Measurements from ENCODE around the gene CHRM2.

Gene CHRM2

DNA sequence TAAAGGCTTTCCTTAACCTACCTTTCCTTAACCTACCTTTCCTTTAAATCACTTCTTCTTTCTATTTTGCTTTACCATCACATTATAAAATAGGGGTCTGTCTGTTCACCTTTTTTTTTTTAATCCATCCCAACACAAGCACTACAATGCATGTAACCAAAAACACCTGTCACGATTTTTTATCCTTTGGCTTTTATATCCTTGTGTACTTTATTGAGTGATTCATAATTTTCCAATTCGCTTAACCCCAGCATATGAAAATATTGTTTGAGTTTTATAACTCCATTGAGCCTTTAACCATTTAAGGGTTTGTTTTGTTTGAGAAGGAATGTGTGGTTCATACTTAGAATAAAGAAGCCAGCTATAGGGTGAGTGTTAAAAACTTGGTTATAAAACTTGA is 132.2 kb downstream of the CHRM2 start:
- no peak overlapping the region for H3K27ac ChIP-seq (replicated peaks)

DNA sequence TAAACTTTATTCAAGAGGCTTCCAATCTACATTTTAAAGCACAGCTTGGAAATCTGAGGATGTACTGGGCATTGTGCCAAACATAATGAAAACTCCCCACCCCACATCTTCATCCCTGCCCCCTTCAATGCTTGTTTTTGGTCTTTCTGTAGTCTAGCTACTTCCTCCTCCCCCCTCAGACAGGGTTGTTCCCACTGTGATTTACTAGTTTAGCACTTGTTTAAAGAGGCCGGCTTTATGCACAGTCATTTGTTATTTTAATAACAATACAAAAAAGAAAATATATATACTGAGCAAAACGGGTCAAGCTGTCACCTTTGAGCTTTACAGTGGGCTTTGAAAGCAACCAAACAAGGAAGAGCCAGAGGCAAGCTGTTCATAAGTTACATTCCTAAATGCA is 132.6 kb downstream of the CHRM2 start:
- Histone ChIP-seq H3K4me3 (replicated peaks; ENCODE audit: insufficient read depth, low read length) (no peak overlapping the region), H3K27me3 (ENCODE audit: insufficient read depth, poor library complexity, severe bottlenecking) (no peaks in the 10 kb centered on the region), H3K27ac (replicated peaks) (no peak overlapping the region)
- DNase-seq (ENCODE audit: low read depth in 1 of 2, low spot score in 1 of 2), result no peak
- TF ChIP-seq, protein P1, sequence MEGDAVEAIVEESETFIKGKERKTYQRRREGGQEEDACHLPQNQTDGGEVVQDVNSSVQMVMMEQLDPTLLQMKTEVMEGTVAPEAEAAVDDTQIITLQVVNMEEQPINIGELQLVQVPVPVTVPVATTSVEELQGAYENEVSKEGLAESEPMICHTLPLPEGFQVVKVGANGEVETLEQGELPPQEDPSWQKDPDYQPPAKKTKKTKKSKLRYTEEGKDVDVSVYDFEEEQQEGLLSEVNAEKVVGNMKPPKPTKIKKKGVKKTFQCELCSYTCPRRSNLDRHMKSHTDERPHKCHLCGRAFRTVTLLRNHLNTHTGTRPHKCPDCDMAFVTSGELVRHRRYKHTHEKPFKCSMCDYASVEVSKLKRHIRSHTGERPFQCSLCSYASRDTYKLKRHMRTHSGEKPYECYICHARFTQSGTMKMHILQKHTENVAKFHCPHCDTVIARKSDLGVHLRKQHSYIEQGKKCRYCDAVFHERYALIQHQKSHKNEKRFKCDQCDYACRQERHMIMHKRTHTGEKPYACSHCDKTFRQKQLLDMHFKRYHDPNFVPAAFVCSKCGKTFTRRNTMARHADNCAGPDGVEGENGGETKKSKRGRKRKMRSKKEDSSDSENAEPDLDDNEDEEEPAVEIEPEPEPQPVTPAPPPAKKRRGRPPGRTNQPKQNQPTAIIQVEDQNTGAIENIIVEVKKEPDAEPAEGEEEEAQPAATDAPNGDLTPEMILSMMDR (IDR thresholded peaks at IDR 0.05; ENCODE audit: insufficient read depth, low read length), result no peak
- TF ChIP-seq, protein P2, sequence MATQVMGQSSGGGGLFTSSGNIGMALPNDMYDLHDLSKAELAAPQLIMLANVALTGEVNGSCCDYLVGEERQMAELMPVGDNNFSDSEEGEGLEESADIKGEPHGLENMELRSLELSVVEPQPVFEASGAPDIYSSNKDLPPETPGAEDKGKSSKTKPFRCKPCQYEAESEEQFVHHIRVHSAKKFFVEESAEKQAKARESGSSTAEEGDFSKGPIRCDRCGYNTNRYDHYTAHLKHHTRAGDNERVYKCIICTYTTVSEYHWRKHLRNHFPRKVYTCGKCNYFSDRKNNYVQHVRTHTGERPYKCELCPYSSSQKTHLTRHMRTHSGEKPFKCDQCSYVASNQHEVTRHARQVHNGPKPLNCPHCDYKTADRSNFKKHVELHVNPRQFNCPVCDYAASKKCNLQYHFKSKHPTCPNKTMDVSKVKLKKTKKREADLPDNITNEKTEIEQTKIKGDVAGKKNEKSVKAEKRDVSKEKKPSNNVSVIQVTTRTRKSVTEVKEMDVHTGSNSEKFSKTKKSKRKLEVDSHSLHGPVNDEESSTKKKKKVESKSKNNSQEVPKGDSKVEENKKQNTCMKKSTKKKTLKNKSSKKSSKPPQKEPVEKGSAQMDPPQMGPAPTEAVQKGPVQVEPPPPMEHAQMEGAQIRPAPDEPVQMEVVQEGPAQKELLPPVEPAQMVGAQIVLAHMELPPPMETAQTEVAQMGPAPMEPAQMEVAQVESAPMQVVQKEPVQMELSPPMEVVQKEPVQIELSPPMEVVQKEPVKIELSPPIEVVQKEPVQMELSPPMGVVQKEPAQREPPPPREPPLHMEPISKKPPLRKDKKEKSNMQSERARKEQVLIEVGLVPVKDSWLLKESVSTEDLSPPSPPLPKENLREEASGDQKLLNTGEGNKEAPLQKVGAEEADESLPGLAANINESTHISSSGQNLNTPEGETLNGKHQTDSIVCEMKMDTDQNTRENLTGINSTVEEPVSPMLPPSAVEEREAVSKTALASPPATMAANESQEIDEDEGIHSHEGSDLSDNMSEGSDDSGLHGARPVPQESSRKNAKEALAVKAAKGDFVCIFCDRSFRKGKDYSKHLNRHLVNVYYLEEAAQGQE (IDR thresholded peaks at IDR 0.05; ENCODE audit: insufficient replicate concordance, low read depth), result no peak
- TF ChIP-seq POLR2AphosphoS5 (IDR thresholded peaks at IDR 0.05; ENCODE audit: low read depth) (no peak), GABPA (IDR thresholded peaks at IDR 0.05; ENCODE audit: low read depth) (no peak), SPI1 (IDR thresholded peaks at IDR 0.05; ENCODE audit: borderline replicate concordance, low read depth) (no peak)

More for the DNA sequence above, 132.2 kb downstream of the CHRM2 start:
- Histone ChIP-seq H3K27me3 (ENCODE audit: insufficient read depth, poor library complexity, severe bottlenecking) (no peaks in the 10 kb centered on the region), H3K4me3 (replicated peaks; ENCODE audit: insufficient read depth, low read length) (no peak overlapping the region)
- TF ChIP-seq GABPA (IDR thresholded peaks at IDR 0.05; ENCODE audit: low read depth), result no peak
- TF ChIP-seq SPI1 (IDR thresholded peaks at IDR 0.05; ENCODE audit: borderline replicate concordance, low read depth), result no peak
- no peak for DNase-seq (ENCODE audit: low read depth in 1 of 2, low spot score in 1 of 2)

DNA sequence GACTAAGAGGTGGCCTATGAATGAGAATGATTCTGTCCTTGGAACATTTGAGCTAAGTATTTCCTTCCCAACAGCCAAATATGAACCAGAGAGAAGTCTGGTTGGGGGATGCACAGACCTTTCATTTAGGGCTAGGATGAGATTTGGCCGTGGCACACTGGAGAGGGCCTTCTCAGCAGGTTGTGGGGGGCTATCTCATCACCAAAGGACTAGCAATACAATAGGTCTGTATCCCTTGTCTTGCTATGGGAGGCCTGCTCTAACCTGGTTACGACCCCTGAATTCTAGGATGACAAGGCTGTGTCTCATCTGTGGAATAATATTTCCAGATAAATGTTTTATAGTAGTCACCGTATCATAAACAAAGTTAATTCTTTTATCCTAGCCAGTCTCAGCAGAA is 133.0 kb downstream of the CHRM2 start:
- no peak overlapping the region for H3K27ac ChIP-seq (replicated peaks)
- DNase-seq (ENCODE audit: low read depth in 1 of 2, low spot score in 1 of 2), result no peak

DNA sequence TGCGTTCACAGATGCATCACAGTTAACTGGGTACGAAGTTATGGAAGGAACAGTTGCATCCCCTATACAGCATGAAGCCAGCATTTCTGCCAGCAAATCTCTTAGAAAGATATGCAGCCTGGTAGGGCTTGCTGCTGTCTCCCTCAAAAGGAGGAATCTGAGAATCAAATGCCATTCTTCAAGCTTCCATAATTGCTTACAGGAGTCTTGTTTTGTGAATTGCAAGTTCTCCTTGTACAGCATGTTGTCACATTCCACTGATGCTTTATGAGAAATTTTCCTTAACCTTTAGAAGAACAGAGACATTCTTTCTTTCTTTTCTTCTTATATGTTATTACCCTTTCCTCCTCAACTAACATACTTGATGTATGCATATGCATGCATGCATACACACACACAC is 134.6 kb downstream of the CHRM2 start:
- no peak for DNase-seq (ENCODE audit: low read depth in 1 of 2, low spot score in 1 of 2)
- Histone ChIP-seq H3K27me3 (ENCODE audit: insufficient read depth, poor library complexity, severe bottlenecking) (no peaks in the 10 kb centered on the region), H3K27ac (replicated peaks) (no peak overlapping the region), H3K4me3 (replicated peaks; ENCODE audit: insufficient read depth, low read length) (no peak overlapping the region)
- TF ChIP-seq, protein P2 (IDR thresholded peaks at IDR 0.05; ENCODE audit: insufficient replicate concordance, low read depth), result no peak
- TF ChIP-seq, protein P1 (IDR thresholded peaks at IDR 0.05; ENCODE audit: insufficient read depth, low read length), result no peak
- no peak for TF ChIP-seq GABPA (IDR thresholded peaks at IDR 0.05; ENCODE audit: low read depth)
- TF ChIP-seq SPI1 (IDR thresholded peaks at IDR 0.05; ENCODE audit: borderline replicate concordance, low read depth), result no peak
- no peak for TF ChIP-seq POLR2AphosphoS5 (IDR thresholded peaks at IDR 0.05; ENCODE audit: low read depth)

More for the DNA sequence above, 133.0 kb downstream of the CHRM2 start:
- Histone ChIP-seq H3K4me3 (replicated peaks; ENCODE audit: insufficient read depth, low read length) (no peak overlapping the region), H3K27me3 (ENCODE audit: insufficient read depth, poor library complexity, severe bottlenecking) (no peaks in the 10 kb centered on the region)
- no peak for TF ChIP-seq POLR2AphosphoS5 (IDR thresholded peaks at IDR 0.05; ENCODE audit: low read depth)
- TF ChIP-seq SPI1 (IDR thresholded peaks at IDR 0.05; ENCODE audit: borderline replicate concordance, low read depth), result no peak

DNA sequence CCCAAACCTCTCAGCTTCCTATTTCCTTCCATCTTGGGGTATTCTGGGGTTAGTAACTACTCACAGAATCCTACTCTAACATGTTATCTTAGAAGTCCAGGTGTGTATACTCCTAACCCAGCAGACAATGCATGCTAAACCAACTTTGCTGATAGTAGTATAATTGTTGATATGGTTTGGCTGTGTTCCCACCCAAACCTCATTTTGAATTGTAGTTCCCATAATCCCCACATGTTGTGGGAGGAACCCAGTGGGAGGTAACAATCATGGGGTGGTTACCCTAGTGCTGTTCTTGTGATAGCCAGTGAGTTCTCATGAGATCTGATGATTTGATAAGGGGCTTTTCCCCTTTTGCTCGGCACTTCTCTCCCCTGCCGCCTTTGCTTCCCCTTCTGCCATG is 135.1 kb downstream of the CHRM2 start:
- H3K4me3 ChIP-seq (replicated peaks; ENCODE audit: insufficient read depth, low read length), result no peak overlapping the region
- DNase-seq (ENCODE audit: low read depth in 1 of 2, low spot score in 1 of 2), result no peak
- H3K27me3 ChIP-seq (ENCODE audit: insufficient read depth, poor library complexity, severe bottlenecking), result no peaks in the 10 kb centered on the region
- H3K27ac ChIP-seq (replicated peaks), result no peak overlapping the region
- TF ChIP-seq SPI1 (IDR thresholded peaks at IDR 0.05; ENCODE audit: borderline replicate concordance, low read depth) (no peak), POLR2AphosphoS5 (IDR thresholded peaks at IDR 0.05; ENCODE audit: low read depth) (no peak), GABPA (IDR thresholded peaks at IDR 0.05; ENCODE audit: low read depth) (no peak)
- TF ChIP-seq, protein P2 (IDR thresholded peaks at IDR 0.05; ENCODE audit: insufficient replicate concordance, low read depth), result no peak
- TF ChIP-seq, protein P1 (IDR thresholded peaks at IDR 0.05; ENCODE audit: insufficient read depth, low read length), result no peak

Data from HL-60 (cell line).